Muscle of arm (tissue), 12 donors: Measurements from ENCODE around the gene LIPC. TPM values are rescaled to one million over a fixed set of nuclear protein-coding genes. Genes with fewer than 3 reads are reported as not detected.

ENCODE experiments used
- DNase-seq: peaks from one replicate; pipeline ENCODE4 v3.0.0-alpha.2; 2013
- polyA plus RNA-seq, 12 donors: library from polyadenylated mRNA; unstranded; fragments of 120-200 nt; gene quantifications; one replicate each; pipeline ENCODE4 v1.2.1, GENCODE V29; 2013; ENCODE audit not compliant: insufficient read length in 12 of 12

Gene LIPC
- polyA plus RNA-seq, 12 donors, result 0.20 to 2.4 (median 0.48) TPM; not detected in 2

- DNase-seq, result no peak
Observed at GRCh38 chr15:58405865-58406264, 25.9 kb upstream of the LIPC start.

GRCh38 chr15:58406811-58407210, 25.0 kb upstream of the LIPC start:
- no peak for DNase-seq

GRCh38 chr15:58407236-58407775, 24.5 kb upstream of the LIPC start:
- no peak for DNase-seq

DNA sequence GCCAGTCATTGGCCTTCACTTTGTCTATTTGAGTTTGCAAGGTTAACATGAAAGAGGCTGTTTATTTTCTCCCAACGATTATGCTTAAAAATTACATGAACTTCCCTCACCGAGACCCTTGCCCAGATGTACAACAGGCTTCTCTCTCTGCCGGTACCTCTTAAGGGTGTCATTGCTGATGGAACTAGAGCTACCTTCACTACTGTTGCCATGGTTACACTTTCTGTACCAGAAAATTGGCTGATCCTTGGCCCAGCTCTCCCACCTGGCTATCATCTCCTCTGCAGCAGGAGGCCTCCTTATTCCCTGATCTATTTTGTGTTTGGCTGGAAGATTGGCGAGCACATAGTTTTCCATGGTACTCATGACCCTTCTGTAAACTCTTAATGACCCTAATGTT, 24.0 kb upstream of the LIPC start:
- DNase-seq, result no peak

GRCh38 chr15:58409861-58410260, 21.9 kb upstream of the LIPC start:
- no peak for DNase-seq

GRCh38 chr15:58410353-58410752, 21.4 kb upstream of the LIPC start:
- DNase-seq, result no peak

GRCh38 chr15:58413253-58413652, 18.5 kb upstream of the LIPC start:
- DNase-seq, result no peak

- DNase-seq, result no peak
Observed at GRCh38 chr15:58415636-58416035, 16.2 kb upstream of the LIPC start.

DNA sequence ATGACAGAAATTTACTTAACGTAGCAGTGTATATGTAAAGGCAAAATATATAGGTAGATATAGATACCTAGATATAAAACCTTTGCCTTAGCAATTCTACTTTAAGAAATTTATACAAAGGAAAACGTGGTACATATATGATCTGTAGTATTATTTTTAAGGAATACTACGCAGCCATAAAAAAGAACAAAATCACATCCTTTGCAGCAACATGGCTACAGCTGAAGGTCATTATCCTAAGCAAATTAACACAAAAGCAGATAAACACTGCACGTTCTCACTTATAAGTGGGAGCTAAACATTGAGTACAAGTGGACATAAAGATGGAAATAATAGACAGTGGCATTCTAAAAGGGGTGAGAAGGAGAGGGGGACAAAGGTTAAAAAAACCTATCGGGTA, 14.8 kb upstream of the LIPC start:
- no peak for DNase-seq

- no peak for DNase-seq
Observed at GRCh38 chr15:58418135-58418534, 13.7 kb upstream of the LIPC start.

DNA sequence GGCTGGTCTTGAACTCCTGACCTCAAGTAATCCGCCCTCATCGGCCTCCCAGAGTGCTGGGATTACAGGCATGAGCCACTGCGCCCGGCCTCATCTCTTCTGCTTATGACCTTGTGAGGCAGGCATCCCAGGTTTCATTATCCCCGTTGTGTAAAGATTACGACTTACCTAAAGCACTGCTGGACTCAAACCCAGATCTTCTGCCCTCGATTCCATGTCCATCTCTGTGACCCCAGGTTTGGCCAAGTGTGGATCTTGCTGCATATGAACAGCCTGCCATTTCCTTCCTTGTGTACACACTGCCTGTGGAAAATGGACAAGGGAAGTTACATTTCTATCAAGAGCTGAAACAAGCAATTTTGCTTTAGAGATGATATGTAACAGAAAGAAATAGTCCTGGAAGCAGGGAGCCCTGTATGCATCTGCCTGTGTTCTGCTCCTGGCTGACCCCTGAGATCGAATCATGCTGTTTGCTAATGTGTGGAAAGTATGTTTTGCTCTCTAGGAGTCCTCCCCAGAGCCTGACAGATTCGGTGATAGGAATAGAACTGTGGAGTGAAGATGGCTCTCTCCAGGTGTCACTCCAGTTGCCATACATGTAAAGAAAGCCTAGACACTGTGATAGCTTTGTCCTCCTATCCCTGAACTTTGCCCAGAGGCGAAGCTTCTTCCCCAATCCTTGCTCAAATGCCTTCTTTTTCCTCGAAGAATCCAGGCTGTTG, 11.8 kb upstream of the LIPC start:
- no peak for DNase-seq

DNA sequence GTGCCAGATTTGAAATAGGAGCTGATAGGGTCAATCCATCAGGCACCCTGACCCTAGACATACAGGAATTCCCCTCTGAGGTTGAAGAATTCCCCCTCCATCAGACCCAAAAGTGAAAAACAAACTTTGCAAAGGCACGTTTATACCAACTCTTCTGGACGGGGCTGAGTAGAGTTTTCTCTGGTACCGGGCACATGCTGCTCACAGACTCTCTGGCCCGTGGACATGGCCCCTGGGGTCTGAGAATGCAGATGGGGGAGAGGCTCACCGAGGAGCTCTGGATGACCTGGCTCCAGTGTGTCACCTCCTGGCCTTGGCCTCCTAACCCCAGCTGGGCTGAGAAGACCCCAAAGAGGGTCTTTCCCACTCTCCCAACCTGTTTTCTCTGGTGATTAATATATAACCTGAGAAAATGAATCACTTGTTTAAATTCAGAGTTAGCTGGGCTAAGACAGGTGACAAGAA, 11.2 kb upstream of the LIPC start:
- no peak for DNase-seq

DNA sequence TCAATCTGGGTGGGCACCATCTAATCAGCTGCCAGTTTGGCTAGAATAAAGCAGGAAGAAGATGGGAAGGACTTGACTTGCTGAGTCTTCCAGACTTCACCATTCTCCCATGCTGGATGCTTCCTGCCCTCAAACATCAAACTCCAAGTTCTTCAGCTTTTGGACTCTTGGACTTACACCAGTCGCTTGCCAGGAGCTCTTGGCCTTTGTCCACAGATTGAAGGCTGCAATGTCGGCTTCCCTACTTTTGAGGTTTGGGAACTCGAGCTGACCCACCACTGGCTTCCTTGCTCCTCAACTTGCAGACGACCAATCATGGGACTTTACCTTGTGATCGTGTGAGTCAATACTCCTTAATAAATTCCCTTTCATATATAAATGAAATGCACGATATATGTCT, 8.6 kb upstream of the LIPC start:
- DNase-seq, result no peak

- DNase-seq, result peak; percentile 70
Observed at GRCh38 chr15:58423831-58424608, 7.8 kb upstream of the LIPC start.

DNA sequence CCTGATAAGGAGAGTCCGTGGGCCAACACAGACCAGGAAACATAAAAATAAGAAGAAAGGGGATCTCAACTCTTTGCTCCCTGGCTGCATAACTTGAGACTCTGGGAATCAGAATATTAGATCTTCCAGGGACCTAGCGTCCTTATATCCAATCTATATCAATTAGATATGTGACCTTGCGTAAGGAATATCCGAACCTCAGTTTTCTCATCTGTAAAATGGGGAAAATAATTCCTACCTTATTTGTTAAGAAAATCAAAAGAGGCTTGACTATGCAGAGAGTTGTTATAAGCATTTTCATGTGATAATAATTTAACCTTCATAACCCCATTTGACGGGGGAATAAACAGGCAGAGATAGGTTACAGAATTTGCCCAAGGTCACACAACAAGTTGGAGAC, 7.1 kb upstream of the LIPC start:
- DNase-seq, result no peak

- no peak for DNase-seq
Observed at GRCh38 chr15:58425185-58425584, 6.6 kb upstream of the LIPC start.

GRCh38 chr15:58425834-58426233, 6.0 kb upstream of the LIPC start:
- no peak for DNase-seq

DNA sequence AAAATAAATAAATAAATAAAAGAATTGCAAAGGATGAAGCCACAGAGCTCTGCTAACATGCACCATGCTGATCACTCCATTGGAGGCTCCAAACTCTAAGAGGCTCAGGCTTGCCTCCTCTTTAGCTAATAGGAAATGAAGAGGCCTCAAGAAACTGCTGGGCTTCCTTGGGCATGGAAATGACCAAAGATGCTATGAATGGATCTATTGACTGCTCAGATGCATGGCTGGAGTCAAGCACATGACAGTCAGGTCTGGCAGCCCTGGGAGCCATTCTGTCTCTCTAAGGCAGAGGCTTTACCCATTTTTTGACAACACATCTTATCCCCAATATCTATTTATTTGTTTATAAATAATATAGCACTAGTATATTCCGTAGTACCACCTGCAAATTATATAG, 5.3 kb upstream of the LIPC start:
- no peak for DNase-seq

DNA sequence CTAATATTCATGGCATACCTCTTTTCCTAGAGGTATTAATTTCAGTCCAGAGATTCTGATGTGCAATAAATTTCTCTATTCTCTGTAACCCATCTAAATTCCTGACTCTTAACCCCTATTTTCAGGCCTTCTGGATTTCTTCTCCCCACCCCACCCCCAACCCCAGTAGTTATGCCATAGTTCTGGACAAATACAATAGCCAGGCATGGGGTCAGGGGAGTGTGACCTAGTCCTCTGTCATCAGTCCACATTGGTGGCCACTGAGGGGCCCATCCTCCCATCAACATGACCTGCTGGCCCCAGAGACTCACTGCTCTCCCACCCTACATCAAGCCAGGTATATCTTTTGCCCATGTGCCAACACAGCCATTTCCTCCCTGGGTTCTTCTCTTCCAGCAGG, 3.8 kb upstream of the LIPC start:
- no peak for DNase-seq

DNA sequence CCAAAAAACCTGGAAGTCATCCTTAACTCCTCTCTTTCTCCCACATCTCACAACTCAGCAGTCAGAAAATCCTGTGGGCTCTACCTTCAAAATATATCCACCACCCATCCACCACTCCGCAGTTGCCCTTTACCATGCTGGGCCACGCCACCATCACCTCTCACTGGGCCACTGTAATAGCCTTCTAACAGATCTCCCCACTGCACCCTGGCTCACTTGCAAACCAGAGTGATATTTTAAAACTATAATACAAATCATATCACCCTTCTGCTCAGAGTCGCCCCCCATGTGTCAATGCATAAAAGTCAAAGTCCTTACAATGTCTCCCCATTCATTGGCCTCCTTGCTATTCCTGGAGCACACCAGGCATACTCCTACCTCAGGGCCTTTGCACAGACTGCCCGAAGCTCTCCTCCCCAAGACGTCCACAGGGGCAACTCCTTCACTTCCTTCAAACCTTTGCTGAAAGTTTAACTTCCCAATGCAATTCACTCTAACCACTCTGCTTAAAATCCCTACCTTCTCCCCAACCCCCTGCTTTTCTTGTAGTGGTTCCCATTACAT, 1.5 kb upstream of the LIPC start:
- no peak for DNase-seq

GRCh38 chr15:58432401-58432800, 610 bp downstream of the LIPC start:
- DNase-seq, result no peak

GRCh38 chr15:58433597-58434333, 2.0 kb downstream of the LIPC start:
- DNase-seq, result no peak
